GM10847 (cell line): Measurements from ENCODE around the gene WDR33.

Experiments used
- POLR2A ChIP-seq: IDR thresholded peaks from 2 replicates; pipeline ENCODE4 v1.6.1; 2011; ENCODE audit not compliant: insufficient read length; ENCODE audit errors: extremely low read depth

Gene WDR33

DNA sequence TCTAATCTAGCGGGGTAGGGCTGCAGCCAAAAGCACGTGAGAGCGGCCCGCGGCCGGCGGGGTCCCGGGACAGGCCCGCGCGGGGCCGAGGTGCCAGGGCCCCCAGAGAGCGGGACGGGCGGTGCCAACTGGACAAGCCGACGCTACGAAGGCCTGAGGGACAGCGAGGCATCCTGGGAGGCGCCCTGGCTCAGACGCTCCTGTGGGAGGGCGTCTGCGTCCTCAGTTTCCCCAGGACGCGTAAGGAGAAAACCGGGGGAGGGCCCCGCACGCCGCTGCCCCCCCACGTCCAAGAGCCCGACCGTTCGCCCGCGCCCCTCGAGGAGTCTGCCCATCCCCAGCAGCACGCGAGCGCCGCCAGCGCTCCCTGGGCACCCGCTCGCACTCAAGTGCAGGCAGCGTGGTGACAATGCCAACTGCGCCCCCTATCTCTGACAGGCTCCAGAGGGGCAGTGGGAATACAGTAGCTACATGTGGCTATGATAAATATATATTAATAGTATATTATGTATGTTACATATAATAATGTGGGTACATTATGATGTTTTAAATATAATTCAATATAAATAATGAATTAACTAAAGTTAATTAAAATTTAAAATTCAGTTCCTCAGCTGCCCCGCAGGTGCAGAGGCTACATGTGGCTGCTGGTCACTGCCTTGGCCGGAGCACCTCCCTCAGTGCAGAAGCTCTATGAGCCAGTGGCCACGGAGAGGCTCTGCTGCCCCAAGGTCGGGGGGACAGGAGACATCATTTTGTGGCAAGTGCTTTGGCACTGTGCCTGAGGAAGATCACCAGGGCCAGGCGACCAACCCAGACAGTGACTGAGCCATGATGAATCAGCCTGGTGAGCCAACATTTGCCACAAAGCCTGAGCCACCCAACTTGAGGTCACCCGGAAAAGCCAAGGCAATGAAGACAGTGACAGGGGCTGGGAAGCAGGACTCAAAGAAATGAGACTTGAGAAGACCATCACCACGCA lies 115.2 kb downstream of the WDR33 start:
- TF ChIP-seq POLR2A = no peak

DNA sequence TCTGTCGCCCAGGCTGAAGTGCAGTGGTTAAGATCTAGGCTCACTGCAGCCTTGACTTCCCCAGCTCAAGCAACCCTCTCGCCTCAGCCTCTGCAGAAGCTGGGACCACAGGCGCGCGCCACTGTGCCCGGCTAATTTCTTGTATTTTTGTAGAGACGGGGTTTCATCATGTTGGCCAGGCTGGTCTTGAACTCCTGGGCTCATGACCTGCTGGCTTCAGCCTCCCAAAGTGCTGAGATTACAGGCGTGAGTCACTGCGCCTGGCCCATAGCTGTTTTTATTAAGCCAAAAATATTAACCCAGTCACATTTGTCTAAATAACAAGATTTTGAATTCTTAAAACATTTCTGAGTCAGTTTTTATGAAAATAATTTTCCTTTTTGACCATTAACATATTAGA lies 116.0 kb downstream of the WDR33 start:
- no peak for TF ChIP-seq POLR2A

DNA sequence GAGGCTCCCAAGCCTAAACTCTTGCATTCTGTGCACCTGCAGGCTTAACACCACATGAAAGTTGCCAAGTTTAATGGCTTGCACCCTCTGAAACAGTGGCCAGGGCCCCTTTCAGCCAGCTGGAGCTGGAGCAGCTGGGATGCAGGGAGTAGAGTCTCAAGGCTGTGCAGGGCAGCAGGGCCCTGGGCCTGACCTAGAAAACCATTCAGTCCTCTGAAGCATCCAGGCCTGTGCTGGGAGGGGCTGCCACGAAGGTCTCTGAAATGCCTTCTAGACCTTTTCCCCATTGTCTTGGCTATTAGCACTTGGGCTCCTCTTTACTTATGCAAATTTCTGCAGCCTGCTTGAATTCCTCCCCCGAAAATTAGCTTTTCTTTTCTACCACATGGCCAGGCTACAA lies 120.3 kb downstream of the WDR33 start:
- no peak for TF ChIP-seq POLR2A

DNA sequence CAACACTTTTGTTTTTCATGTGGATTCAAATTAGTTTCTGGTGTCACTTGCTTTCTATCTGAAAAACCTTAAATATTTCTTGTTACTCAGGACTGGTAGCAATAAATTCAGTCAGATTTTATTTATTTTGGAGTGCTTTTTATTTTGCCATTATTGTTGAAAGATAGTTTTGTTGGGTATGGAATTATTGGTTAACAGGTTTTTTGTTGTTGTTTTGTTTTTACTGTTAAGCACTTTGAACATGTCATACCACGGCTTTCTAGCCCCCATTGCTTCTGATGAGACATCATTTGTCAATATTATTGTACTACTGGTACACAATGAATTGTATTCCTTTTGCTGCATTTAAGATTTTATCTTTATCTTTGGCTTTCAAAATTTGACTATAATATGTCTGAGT lies 122.6 kb downstream of the WDR33 start:
- no peak for TF ChIP-seq POLR2A

DNA sequence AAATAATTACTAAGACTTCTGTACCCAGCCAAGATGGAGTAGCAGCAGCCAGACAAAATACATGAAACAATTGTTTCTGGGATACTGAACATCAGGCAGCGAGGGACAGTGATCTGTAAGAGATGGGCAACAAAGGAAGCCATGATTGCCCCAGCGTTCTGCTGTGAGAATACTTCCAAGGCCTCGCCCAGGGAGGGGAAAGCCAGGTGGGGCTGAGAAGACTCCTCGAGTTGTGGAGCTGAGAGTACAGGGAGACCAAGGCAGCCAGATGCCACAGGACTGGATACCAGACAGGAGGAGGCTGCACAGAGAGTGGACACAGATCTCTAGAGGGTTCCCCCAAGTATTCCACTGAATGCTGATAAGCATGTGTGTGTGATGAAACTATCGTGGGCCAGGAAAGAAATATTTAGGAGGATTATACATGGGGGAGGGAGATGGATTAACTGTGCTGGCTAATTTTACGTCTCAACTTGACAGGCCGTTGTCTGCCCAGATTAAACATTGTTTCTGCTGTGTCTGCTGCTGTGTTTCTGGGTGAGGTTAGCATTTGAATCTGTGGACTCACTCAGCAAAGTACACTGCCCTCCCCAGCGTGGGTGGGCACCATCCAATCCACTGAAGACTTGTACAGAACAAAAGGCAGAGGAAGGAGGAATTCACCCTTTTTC lies 125.4 kb downstream of the WDR33 start:
- TF ChIP-seq POLR2A = no peak

DNA sequence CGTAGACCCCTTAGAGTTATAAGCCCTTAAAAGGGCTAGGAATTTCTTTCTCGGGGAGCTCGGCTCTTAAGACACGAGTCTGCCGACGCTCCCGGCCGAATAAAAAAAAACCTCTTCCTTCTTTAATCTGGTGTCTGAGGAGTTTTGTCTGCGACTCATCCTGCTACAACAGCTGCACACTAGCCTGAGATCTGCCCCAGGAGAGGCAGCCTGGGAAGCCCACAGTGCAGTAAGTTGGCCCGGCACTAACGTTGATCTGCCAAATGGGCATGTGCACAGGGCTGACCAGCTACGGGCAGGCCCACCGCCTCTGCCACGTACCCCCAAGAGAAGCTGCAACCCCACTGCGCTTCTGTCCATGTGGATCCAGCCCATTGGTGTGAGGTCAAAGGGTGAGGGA lies 127.2 kb downstream of the WDR33 start:
- no peak for TF ChIP-seq POLR2A

DNA sequence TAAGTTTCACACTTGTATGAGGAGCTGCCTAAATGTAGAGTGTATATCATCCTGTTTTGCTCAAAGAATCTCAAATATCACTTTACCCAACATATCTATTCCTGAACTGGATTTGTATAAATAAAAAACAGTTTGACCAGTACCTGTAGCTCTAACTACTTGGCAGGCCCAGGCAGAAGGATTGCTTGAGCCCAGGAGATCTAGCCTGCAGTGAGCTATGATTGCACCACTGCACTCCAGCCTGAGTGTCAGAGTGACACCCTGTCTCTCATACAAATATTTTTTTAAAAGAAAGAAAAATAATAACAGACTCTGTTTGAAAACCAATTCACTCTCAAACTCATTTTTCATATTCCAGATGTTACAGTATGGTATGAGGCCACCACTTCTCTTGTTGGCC lies 127.9 kb downstream of the WDR33 start:
- no peak for TF ChIP-seq POLR2A

DNA sequence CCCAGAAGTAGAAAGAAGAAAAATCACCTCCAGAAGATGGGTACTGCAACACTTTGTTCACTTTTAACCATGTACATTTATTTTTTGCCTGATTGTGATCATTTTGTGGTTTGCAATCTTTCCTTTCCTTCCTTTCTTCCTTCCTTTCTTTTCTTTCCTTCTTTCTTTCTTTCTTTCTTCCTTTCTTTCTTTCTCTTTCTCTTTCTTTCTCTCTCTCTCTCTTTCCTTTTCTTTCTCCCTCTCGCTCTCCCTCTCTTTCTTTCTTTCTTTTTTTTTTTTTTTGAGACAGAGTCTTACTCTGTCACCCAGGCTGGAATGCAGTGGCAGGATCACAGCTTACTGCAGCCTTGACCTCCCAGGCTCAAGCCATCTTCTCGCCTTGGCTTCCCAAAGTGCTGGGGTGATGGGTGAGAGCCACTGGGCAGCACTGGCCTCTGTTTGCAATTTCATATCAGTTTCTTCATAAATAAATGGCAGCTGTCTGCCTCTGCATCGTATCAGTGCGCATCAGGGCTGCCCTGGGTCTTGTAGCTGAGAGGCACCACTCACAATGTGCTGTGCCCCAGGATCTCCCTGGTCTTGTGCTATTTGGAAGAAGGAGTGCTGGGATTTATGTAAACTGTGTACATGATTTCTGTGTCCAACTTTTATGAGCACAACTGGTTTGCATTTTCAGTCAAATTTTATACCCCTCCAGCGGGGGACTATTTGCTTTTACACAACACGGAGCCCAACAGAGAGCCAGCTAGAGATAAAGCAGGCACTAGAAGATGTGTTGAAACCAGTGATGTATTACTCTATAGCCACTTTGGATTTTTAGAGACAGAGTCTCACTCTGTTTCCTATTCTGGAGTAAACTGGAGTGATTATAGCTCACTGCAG lies 128.8 kb downstream of the WDR33 start:
- no peak for TF ChIP-seq POLR2A

DNA sequence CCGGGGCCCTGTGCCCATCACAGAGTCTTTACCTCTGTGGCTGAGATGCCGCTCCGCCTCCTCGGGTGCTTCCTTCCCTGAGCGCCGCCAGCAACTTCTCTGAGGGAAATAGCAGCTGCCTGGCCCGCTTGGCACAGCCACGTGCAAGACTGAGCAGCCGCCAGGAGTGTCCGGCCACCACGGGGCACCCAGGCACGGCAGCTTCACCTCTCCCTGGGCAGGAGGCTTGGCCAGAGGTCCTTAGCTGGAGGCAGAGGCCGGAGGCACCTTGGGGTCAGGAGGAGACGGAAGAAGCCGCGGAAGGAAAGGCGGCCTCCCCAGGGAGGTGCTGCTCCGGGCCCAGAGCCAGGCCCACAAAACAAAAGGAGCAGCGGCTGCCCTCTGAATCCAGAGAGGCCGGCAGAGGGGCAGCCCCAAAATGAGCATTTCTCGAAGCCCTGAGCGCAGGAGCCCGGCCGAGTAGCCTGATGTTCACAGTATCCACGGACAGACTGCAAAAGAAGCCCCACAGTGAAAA lies 129.6 kb downstream of the WDR33 start:
- TF ChIP-seq POLR2A = no peak

DNA sequence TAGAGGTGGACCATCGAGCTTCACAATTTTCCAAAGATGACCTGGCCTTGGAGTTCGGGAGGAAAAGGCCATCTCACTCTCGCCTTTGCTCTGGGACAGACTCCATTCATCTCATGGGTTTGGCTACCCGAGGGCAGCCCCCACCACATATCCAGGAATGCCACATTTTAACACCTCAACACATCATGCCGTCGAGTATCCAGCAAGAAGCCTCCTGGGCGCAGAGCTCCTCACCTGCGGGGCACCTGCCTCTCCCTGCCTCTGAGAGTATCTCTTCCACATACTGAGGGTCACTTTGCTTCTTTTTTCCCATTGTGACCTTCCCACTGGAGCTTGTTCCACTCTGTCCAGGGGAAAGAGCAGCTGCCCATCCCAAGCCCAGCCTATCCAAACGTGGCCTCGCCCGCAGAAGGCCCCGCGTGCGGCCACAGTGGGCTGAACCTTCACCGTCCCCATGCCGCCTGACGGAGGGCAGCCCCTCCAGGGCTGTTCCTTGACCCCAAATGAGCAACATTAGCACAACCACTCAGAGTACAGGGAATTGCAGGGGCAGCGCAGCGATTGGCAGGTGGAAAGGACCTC lies 130.2 kb downstream of the WDR33 start:
- no peak for TF ChIP-seq POLR2A

DNA sequence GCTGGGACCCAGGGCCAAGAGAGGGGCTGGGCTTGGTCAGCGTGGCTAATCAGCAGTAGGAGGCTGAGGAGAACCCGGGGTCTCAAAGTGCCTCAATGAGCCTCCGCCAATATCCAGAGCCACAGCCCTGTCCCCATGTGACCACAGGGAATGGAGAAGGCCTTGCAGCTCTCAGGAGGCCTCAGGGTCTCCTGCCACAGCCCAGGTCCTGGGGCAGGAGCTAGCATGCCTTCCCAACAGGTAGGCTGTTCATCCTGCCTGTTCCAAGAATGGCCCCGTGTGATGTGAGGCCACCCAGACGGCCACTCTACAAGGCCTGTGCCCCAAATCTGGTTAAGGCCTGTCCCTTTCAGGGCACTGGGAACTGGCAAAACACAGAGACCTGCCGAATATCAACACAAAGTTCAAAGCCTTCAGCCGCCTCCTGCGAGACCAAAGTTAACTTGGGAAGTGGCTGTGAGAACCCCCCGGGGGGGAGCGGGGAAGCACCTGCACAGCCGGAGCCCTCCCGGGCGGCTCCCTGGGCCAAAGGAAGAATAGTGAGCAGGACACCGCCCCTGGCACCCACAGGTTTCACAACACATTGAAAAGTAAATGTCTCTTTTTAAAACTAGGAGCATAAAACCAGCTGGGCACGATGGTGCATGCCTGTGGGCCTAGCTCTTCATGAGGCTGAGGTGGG lies 131.2 kb downstream of the WDR33 start:
- no peak for TF ChIP-seq POLR2A

DNA sequence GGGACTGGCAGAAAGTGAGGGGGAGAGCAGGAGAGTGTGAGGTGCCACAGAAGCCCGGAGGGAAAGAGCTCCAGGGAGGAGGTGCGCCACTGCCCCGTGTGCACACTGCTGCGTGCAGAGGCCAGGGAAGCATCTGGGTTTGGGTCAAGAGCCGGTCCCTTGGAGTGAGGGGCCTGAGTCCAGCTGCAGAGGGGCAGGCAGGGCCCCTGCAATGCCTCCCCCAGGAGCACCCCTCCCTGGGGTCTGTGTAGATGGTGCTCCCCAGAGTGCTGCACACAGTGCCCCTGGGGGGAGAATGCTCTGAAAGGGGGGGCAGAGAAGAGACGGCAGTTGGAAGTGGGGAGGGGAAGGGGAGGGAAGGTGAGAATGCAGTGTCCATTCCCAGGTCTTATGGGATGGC lies 132.0 kb downstream of the WDR33 start:
- no peak for TF ChIP-seq POLR2A

DNA sequence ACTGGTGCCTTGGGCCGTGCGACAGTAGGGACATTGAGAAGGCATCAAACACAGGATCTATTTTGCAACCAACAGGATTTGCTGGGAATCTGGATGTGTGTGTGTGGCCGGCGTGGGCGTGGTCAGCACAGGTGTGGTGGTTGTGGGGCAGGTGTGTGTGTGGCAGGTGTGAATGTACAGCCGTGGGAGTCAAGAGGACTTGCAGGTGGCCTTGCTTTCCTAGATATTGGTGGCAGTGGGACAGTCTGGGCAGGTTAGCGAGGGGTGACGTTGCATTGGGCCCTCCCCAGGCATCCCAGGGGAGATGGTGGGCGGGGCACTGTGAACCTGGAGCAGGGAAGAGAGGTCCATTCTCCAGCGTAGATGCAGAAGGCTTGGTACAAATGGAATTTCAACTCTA lies 132.4 kb downstream of the WDR33 start:
- TF ChIP-seq POLR2A = no peak

DNA sequence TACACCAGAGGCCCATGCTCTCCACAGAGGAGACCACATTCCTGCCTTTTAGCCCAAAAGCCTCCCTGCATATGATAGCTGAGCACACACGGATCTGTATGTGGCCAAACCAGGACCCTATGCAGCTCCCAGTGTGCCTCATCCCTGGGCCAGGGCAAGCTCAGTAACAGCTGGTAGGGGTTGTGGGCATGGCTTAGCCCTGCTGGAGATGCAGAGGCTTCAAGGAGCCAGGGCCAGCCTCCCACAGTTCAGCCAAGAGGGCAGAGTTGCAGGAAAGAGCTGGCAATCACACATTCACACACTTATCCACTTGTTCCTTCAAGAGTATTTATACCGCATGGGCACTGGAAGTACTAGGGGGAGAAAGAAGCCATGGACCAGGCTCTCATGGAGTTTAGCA lies 134.1 kb downstream of the WDR33 start:
- no peak for TF ChIP-seq POLR2A
